WTC11 (cell line): ENCODE data around the gene PTPRF. TPM values are rescaled to one million over a fixed set of nuclear protein-coding genes. Genes with fewer than 3 reads are reported as not detected.

Source experiments
- ATAC-seq: fragments of 200-7000 bp; cut with Tn5 transposase; 2 replicates; pipeline ENCODE4 v1.10.0; 2021; ENCODE audit warnings: mild to moderate bottlenecking, moderate library complexity
- CTCF ChIA-PET: fragments of 300-600 bp; sonication (Branson Sonifier 250); formaldehyde crosslinking; loops from one replicate; lab custom pipeline; 2021; ENCODE audit warnings: antibody characterized with exemption; lab: Charles Lee
- POLR2A ChIA-PET: fragments of 350-600 bp; sonication (Branson Sonifier 250); formaldehyde crosslinking; loops from one replicate; lab custom pipeline; 2021; ENCODE audit warnings: antibody characterized with exemption; lab: Charles Lee
- DNase-seq: peaks from one replicate; pipeline ENCODE4 v3.0.0; 2021; ENCODE audit warnings: low spot score
- H3K27ac Mint-ChIP-seq: 2 replicates; pipeline ENCODE4 v1.8.0; 2021; ENCODE audit warnings: mixed read lengths
- H3K27me3 Mint-ChIP-seq: 2 replicates; pipeline ENCODE4 v1.8.0; 2021; ENCODE audit warnings: low read depth, mild to moderate bottlenecking, moderate library complexity, mixed read lengths
- H3K36me3 Mint-ChIP-seq: 2 replicates; pipeline ENCODE4 v1.8.0; 2021; ENCODE audit warnings: mixed read lengths
- H3K4me1 Mint-ChIP-seq: 2 replicates; pipeline ENCODE4 v1.8.0; 2022; ENCODE audit warnings: mixed read lengths
- H3K4me3 Mint-ChIP-seq: 2 replicates; pipeline ENCODE4 v1.8.0; 2021; ENCODE audit warnings: mild to moderate bottlenecking, moderate library complexity, mixed read lengths
- H3K9me3 Mint-ChIP-seq: 2 replicates; pipeline ENCODE4 v1.8.0; 2021; ENCODE audit warnings: mixed read lengths
- AR ChIP-seq: fragments of 250-450 bp; sonication (Bioruptor Pico); IDR thresholded peaks from 2 replicates; pipeline ENCODE4 v1.9.0; 2021; ENCODE audit warnings: mild to moderate bottlenecking
- EMX1 ChIP-seq: fragments of 250-450 bp; sonication (Bioruptor Pico); IDR thresholded peaks from 2 replicates; pipeline ENCODE4 v1.8.0; 2021; ENCODE audit warnings: mild to moderate bottlenecking
- ETV6 ChIP-seq: sonication (generic); formaldehyde crosslinking; IDR thresholded peaks from 2 replicates; pipeline ENCODE4 v1.8.1; 2022; ENCODE audit warnings: mild to moderate bottlenecking, missing genetic modification reagents
- MAX ChIP-seq: sonication (generic); formaldehyde crosslinking; IDR thresholded peaks from 2 replicates; pipeline ENCODE4 v1.8.0; 2022; ENCODE audit warnings: mild to moderate bottlenecking, missing genetic modification reagents
- ZNF232 ChIP-seq: sonication (generic); formaldehyde crosslinking; IDR thresholded peaks from 2 replicates; pipeline ENCODE4 v1.8.0; 2022; ENCODE audit warnings: mild to moderate bottlenecking, missing genetic modification reagents
- ZNF317 ChIP-seq: sonication (generic); formaldehyde crosslinking; IDR thresholded peaks from 2 replicates; pipeline ENCODE4 v1.8.1; 2023; ENCODE audit warnings: low read depth, mild to moderate bottlenecking, moderate library complexity, missing genetic modification reagents, borderline replicate concordance
- ZNF425 ChIP-seq: fragments of 250-450 bp; sonication (Bioruptor Pico); conservative IDR thresholded peaks from 2 replicates; pipeline ENCODE4 v1.9.0; 2021; ENCODE audit warnings: mild to moderate bottlenecking
- total RNA-seq: library from RNA; stranded (reverse); gene quantifications from 3 replicates; pipeline ENCODE4 v1.2.3, GENCODE V29; 2021
- TF ChIP-seq, protein P1 (sequence below): fragments of 250-450 bp; sonication (Bioruptor Pico); IDR thresholded peaks from 2 replicates; pipeline ENCODE4 v1.9.0; 2021; ENCODE audit warnings: mild to moderate bottlenecking, borderline replicate concordance
- TF ChIP-seq, protein P2 (sequence below): sonication (generic); formaldehyde crosslinking; IDR thresholded peaks from 2 replicates; pipeline ENCODE4 v1.8.0; 2022; ENCODE audit warnings: mild to moderate bottlenecking, missing genetic modification reagents
- TF ChIP-seq, protein P3 (sequence below): fragments of 250-450 bp; sonication (Bioruptor Pico); IDR thresholded peaks from 2 replicates; pipeline ENCODE4 v1.8.0; 2021; ENCODE audit warnings: mild to moderate bottlenecking

The PTPRF gene
- total RNA-seq, 1 experiment from 2014 or later: 248 TPM

- TF ChIP-seq, protein P1, sequence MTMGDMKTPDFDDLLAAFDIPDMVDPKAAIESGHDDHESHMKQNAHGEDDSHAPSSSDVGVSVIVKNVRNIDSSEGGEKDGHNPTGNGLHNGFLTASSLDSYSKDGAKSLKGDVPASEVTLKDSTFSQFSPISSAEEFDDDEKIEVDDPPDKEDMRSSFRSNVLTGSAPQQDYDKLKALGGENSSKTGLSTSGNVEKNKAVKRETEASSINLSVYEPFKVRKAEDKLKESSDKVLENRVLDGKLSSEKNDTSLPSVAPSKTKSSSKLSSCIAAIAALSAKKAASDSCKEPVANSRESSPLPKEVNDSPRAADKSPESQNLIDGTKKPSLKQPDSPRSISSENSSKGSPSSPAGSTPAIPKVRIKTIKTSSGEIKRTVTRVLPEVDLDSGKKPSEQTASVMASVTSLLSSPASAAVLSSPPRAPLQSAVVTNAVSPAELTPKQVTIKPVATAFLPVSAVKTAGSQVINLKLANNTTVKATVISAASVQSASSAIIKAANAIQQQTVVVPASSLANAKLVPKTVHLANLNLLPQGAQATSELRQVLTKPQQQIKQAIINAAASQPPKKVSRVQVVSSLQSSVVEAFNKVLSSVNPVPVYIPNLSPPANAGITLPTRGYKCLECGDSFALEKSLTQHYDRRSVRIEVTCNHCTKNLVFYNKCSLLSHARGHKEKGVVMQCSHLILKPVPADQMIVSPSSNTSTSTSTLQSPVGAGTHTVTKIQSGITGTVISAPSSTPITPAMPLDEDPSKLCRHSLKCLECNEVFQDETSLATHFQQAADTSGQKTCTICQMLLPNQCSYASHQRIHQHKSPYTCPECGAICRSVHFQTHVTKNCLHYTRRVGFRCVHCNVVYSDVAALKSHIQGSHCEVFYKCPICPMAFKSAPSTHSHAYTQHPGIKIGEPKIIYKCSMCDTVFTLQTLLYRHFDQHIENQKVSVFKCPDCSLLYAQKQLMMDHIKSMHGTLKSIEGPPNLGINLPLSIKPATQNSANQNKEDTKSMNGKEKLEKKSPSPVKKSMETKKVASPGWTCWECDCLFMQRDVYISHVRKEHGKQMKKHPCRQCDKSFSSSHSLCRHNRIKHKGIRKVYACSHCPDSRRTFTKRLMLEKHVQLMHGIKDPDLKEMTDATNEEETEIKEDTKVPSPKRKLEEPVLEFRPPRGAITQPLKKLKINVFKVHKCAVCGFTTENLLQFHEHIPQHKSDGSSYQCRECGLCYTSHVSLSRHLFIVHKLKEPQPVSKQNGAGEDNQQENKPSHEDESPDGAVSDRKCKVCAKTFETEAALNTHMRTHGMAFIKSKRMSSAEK (CRISPR knock-in tag): no peak
- TF ChIP-seq MAX (CRISPR knock-in tag): no peak
- no peak for TF ChIP-seq ZNF317
- no peak for TF ChIP-seq EMX1 (CRISPR knock-in tag)
These were observed 42.5 kb downstream of the PTPRF start (continued) for GRCh38 chr1:43573066-43573800.

- H3K36me3 Mint-ChIP-seq: peaks cover 37% of the 10 kb centered on the region
- ATAC-seq (no peak), DNase-seq (no peak)
- H3K4me1 Mint-ChIP-seq: peaks cover 8% of the 10 kb centered on the region
- H3K27ac Mint-ChIP-seq: no peak overlapping the region
- no peaks in the 10 kb centered on the region for H3K27me3 Mint-ChIP-seq
- POLR2A ChIA-PET: no interaction called here
- H3K9me3 Mint-ChIP-seq: no peaks in the 10 kb centered on the region
- TF ChIP-seq, protein P2, sequence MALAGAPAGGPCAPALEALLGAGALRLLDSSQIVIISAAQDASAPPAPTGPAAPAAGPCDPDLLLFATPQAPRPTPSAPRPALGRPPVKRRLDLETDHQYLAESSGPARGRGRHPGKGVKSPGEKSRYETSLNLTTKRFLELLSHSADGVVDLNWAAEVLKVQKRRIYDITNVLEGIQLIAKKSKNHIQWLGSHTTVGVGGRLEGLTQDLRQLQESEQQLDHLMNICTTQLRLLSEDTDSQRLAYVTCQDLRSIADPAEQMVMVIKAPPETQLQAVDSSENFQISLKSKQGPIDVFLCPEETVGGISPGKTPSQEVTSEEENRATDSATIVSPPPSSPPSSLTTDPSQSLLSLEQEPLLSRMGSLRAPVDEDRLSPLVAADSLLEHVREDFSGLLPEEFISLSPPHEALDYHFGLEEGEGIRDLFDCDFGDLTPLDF (CRISPR knock-in tag): no peak
- TF ChIP-seq, all 79 proteins: peak for 0
- CTCF ChIA-PET: no interaction called here
- H3K4me3 Mint-ChIP-seq: no peak overlapping the region
These were observed 45.8 kb downstream of the PTPRF start for GRCh38 chr1:43576521-43576920.

DNA sequence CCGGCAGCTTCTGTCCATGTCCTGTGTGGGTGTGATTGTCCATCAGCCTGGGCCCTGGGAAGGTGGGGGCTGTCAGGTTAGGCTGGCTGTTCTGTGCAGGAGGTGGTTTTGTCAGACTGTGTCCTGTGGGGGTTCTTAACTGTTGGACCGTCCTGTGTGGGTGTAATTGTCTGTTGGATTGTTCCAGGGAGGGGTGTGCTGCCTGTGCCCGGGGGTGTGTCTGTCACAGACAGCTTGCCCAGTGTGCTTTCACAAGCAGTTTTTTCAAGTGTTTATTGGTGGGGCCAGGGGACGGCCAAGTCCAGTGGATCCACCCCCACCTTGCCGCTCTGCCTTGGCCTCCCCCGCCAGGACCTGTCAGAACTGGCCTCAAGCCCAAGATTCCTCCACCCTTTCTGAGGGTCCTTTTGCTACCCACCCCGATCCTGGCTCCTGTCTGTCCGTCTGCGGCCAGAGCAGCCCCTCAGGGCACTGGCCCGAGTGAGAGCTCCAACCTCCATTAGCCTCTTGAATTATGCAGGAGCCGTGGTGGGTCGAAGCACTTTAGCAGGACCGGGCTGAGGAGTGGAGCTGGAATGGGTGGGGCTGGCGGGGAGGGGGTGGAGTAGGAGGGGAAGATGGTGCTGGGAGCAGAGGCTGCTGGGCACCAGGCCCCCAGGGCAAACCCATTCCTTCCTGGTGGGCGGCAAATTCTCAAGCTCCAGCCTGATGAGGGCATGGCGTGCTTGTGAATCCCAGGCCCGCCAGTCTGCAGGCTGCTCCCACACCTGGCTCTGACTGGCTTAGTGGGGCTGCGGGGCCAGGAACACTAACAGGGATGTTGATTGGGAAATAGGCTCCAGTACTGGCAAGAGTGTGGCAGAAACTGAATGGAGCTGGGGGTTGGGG lies 47.2 kb downstream of the PTPRF start:
- Mint-ChIP-seq H3K4me1 (peaks cover 8% of the 10 kb centered on the region), H3K9me3 (no peaks in the 10 kb centered on the region), H3K27me3 (no peaks in the 10 kb centered on the region), H3K27ac (peak overlapping the region; percentile 71; the same call in 1 of the 2 replicates), H3K4me3 (no peak overlapping the region), H3K36me3 (peaks cover 29% of the 10 kb centered on the region)
- ChIA-PET CTCF (interaction anchor here (1.4 kb wide), 1 partner anchor 24 kb away, joined by 5 read pairs; no protein-coding TSS in a partner anchor), POLR2A (no interaction called here)
- DNase-seq (no peak), ATAC-seq (no peak; the same call in 1 of the 2 replicates)
- TF ChIP-seq AR (no peak), ZNF232 (CRISPR knock-in tag) (no peak), ETV6 (CRISPR knock-in tag) (no peak), ZNF425 (CRISPR knock-in tag) (no peak)
- TF ChIP-seq, protein P1 (CRISPR knock-in tag): no peak
- TF ChIP-seq, protein P3, sequence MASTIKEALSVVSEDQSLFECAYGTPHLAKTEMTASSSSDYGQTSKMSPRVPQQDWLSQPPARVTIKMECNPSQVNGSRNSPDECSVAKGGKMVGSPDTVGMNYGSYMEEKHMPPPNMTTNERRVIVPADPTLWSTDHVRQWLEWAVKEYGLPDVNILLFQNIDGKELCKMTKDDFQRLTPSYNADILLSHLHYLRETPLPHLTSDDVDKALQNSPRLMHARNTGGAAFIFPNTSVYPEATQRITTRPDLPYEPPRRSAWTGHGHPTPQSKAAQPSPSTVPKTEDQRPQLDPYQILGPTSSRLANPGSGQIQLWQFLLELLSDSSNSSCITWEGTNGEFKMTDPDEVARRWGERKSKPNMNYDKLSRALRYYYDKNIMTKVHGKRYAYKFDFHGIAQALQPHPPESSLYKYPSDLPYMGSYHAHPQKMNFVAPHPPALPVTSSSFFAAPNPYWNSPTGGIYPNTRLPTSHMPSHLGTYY: no peak
